NB4 (cell line): ENCODE measurements around the gene HMSD.

ENCODE experiments used
- POLR2A ChIP-seq: IDR thresholded peaks from 2 replicates; pipeline ENCODE4 v1.6.1; 2011; ENCODE audit warnings: mild to moderate bottlenecking; ENCODE audit not compliant: insufficient read length; ENCODE audit errors: extremely low read depth
- TF ChIP-seq, protein P1 (sequence below): IDR thresholded peaks from one replicate; pipeline ENCODE4 v1.5.1; 2012; ENCODE audit warnings: low read depth, low read length
- TF ChIP-seq, protein P2 (sequence below): IDR thresholded peaks from 2 replicates; pipeline ENCODE4 v1.6.1; 2011; ENCODE audit warnings: low read depth, low read length

DNA sequence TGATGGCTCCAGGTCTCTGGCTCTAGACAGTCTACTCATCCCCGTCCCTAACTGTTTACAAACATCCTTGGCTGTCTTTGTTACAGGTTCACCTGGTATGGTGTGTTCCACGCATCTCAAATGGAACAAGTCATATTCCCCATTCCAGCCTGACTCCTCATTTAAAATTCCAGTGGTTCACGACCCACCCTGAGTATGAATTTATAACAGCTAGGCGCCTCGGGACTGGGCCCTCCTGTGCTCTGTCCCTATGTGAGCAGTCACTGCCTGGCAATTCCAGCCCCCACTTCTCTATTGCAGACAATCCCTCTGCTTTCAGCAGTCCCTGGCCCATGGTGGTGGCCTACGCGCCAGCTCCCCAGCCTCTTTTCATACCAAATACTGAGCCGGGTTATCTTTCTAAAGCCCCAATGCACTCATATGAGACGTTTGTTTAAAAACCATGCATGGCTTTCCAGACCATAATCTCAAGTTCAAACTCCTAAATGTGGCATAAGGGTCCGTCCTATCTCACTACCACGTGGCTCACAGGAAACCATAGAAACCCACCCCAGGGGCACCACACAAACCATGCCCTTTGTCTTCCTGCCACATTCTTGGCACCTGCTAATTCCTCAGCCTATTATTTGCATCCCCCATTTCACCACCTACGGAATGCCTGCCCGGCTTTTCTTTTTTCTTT lies 22.4 kb downstream of the HMSD start:
- TF ChIP-seq, protein P1, sequence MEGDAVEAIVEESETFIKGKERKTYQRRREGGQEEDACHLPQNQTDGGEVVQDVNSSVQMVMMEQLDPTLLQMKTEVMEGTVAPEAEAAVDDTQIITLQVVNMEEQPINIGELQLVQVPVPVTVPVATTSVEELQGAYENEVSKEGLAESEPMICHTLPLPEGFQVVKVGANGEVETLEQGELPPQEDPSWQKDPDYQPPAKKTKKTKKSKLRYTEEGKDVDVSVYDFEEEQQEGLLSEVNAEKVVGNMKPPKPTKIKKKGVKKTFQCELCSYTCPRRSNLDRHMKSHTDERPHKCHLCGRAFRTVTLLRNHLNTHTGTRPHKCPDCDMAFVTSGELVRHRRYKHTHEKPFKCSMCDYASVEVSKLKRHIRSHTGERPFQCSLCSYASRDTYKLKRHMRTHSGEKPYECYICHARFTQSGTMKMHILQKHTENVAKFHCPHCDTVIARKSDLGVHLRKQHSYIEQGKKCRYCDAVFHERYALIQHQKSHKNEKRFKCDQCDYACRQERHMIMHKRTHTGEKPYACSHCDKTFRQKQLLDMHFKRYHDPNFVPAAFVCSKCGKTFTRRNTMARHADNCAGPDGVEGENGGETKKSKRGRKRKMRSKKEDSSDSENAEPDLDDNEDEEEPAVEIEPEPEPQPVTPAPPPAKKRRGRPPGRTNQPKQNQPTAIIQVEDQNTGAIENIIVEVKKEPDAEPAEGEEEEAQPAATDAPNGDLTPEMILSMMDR, result no peak
- no peak for TF ChIP-seq POLR2A
- TF ChIP-seq, protein P2, sequence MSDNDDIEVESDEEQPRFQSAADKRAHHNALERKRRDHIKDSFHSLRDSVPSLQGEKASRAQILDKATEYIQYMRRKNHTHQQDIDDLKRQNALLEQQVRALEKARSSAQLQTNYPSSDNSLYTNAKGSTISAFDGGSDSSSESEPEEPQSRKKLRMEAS, result no peak
